Renal cortical epithelial cell (primary cell): ENCODE measurements around the gene MAN1C1. TPM values are rescaled to one million over a fixed set of nuclear protein-coding genes. Genes with fewer than 3 reads are reported as not detected.
"Not testable (repeated sequence)": the region's sequence is repeated elsewhere in the genome, so short reads cannot be mapped to it uniquely, and the experiment has no call there.

Experiments
- DNase-seq: peaks from one replicate; pipeline ENCODE4 v3.0.0-alpha.2; 2011; ENCODE audit warnings: low read depth
- total RNA-seq: library from RNA; depleted of rRNA; stranded (reverse); fragments of >200 nt; gene quantifications from 2 replicates; pipeline ENCODE4 v1.2.3, GENCODE V29; 2014

The MAN1C1 gene
- total RNA-seq, 1 donor from 2014 or later, result 0.10 TPM

DNA sequence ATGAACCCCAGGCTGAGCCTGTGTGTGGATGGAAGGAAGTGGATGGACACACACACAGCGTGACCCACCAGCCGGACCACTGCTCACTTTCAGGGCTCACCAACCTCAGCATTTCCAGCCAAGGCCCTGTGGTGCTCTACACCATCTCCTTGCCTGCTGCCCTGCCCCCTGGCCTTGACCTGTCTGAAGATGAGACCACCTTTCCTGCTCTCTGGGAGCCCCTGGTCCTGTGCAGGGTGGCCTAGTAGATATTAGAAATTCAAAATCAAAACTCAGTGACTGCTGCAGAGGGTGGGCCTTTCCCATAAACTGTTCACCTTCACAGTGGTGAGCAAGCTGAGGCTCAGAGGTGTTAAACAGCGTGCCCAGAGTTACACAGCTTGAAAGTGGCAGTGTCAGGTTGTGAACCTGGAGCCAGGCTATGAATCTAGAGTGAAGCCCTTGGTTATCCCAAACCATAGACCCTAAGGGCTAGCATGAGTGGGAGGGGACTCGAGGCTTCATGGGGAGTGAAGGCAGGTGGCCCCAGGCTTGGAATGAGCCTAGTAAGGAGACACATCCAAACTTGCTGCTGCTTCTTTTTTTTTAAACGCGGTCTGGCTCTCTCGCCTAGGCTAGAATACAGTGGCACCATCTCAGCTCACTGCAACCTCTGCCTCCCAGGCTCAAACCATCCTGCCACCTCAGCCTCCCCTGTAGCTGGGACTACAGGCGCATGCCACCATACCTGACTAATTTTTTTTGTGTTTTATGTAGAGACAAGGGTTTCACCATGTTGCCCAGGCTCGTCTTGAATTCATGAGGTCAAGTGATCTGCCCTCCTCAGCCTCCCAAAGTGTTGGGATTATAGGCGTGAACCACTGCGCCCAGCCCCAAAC is 41.5 kb downstream of the MAN1C1 start:
- no peak for DNase-seq

DNA sequence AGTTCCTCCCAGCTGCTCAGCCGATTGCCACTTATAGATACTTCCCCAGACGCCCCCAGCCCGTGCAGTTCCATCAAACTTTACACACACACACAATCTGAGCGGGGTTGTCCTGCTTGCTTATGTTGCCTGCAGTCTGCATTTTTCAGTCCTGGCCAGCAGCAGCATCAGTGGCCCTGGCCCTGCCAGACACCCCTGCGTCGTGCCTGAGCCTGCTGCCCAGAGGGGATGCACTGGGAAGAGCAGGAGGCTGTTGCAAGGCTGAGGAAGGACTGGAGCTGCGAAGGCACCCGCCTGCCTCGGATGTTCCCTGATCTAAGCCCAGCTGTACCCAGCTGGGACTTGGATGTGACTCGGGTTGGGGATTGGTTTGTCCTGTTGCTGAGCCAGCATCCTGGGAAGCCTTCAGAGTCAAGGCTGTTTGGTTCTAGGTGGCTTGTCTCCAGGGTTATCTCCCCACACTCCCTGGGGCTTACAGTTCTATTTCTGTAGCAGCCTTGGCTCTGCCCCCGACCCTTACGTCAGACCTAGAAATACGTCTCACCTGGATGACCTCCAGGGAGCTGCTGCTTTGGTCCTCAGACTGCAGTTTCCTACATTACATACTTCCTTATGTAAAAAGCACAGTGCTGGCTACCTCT is 42.3 kb downstream of the MAN1C1 start:
- no peak for DNase-seq

DNA sequence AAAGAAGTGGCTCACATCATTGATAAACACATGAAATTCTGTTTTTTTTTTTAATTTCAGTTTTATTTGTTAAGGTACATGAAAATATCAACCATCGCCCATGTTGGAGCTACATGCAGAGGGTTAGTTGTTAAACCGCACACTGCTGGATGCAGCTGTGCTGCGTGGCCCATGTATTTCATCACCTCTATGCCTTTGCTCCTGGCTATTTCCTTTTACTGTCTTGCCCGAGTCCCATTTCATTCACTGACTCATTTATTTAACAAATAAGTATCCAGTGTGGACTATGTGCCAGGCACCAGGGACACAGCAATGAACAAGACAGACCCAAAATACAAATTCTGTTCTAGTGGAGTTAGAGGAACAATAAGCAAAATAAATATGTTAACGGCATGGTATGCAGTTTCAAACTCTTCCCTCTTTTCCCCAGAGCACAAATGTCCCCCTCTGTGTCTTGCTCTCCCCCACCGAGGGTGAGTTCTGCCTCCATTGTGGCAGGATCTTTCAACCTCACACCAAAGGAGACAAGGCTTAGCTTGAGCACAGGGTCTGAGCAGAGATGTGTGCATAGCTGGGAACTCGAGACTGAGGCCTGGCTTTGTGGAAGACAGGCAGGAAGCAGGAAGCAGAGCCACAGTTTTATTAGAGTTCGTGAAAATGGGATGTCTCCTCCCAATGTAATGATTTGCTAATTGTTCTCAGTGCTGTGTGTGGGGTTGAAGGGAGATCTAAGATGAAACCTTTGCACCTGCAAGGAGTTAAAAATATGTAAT is 44.6 kb downstream of the MAN1C1 start:
- DNase-seq, result peak; percentile 29

DNA sequence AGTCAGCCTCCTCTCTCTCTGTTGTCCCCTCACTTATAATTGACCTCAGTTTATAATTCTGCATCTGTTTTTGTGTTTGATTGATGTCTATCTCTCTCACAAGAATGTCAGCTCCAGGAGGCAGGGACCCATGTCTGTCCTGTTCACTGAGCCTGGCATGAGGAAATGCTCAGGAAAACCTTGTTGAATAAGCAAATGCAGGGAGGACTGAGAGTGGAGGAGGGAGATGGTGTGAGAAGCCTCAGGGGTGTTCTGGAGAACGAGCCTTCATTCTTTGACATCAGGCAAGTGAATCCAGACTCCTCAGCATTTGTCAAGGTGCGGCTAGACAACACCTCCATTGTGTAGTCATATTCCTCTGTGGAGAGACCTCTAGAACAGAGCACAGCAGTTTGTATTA is 45.5 kb downstream of the MAN1C1 start:
- DNase-seq, result peak; percentile 14

DNA sequence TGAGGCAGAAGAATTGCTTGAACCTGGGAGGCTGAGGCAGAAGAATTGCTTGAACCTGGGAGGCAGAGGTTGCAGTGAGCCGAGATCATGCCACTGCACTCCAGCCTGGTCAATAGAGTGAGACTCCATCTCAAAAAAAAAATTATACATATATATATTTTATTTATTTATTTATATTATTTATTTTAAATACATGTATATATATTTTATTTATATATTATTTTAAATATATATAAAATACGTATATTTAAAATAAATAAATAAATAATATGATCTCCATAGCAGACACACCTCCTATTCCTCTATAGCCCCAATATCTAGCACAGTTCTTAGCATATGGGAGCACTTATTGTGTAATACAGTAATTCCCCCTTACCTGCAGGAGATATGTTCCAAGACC is 46.4 kb downstream of the MAN1C1 start:
- not testable (repeated sequence) for DNase-seq

DNA sequence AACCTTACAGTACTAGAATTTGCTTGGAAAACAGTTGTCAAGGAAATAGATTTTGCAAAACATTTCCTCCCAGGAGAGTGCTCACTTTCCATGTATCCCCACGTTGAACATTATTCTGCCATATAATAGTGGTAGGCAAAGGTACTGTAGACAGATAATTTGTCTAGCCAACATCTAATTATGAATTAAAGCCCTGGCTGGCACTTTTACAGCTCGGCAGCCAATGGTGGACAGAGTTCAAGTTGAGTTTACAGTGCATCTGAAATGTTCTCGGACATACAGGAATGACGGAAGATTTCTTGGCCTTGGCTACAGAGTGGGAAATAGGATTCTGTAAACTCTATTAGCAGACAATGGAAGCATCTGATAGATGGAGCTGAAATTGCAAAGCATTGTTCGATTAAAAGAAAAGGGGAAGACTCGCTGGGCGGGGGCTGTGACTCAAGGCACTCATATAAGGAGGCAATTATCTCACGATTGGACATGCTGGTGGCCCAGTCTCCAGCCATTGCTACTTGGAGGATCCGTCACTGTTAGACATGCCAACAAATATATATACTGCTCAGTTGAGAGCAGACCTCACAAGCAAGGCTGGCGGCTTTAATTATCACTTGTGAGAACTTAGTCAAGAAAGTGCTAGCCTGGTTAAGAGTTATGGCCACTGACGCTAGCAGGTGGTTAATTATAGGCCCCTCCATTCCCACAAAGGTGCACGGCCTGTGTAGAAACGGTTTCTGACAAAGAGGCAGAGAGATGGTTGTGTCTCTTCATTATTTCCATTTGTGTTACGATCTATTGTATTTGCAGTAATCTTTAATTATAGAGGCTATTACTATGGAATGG is 48.0 kb downstream of the MAN1C1 start:
- no peak for DNase-seq

DNA sequence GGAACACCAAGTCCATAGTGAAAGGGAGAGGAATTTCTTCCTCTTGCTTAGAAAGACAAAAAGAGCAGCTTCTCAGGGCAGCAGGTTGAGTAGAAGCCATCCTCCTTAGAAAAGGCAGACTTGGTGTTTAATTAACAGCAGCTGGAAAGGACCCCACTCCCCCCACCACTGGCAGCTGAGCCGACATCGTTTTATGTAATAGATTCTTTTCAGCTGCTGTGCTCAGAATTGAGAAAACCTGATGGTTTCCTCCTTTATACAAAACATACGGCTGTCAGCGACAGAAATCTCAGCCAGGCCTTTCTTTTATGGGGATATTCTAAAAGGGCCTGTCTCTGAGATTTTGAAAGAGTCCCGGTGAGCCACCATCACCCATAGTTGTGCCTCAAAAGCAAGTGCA is 49.9 kb downstream of the MAN1C1 start:
- no peak for DNase-seq

DNA sequence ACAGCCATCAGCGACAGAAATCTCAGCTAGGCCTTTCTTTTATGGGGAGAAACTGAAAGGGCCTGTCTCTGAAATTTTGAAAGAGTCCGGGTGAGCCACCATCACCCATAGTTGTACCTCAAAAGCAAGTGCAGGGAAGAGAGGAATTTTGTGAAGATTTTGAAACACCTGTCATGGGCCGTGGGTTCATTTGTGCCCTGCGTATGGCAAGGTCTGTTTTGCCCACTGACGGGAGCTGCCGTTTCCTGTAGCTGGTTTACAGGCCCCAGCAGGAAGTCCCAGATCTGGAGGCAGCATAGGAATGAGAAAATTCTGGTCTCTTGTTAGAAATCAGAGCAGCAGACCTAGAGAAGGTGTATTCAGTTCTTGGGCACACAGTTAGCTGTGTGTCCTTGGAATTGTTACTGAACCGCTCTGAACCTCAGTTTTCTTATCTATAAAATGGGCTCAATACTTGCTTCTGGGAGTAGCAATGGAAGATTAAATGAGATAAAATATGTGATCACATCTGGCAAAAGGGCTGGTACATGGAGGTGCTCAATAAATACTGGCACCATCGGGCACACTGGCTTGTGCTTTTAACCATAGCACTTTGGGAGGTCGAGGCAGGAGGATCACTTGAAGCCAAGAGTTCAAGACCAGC is 52.5 kb downstream of the MAN1C1 start:
- no peak for DNase-seq

DNA sequence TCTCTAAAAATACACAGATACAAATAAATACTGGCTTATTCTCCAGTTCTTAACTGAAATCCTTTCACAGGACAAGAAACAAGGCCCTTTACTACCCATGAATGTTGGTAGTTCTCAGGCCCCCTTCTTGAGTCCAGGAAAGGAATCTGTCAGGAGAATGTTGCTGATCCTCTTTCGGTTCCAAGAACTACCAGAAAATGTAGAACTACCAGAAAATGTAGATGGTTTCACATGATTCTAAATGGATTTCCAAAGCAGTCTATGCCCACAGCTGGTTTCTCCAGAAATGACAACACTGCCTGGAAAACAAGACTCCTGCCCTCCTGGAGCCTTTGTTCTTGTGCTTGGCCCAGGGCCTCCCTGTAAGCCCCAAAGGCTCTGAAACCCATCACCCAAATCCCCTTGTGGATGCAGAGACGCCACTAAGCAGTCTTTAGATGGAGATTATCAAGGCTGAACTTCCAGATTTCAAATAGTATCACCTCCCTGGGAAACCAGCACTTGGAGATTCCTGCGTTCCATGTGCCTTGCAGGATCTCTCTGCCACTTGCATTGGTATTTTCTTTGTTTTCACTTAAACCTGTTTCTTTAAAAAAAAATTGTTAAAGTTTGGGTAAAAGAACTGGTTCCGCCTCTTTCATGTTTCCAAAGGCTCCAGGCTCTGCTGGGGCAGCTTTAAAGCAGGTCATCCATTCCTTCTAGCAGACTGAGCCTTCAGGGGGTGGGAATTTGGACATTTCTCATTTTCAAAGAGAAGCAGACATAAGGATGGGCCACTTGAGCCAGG is 53.4 kb downstream of the MAN1C1 start:
- no peak for DNase-seq

DNA sequence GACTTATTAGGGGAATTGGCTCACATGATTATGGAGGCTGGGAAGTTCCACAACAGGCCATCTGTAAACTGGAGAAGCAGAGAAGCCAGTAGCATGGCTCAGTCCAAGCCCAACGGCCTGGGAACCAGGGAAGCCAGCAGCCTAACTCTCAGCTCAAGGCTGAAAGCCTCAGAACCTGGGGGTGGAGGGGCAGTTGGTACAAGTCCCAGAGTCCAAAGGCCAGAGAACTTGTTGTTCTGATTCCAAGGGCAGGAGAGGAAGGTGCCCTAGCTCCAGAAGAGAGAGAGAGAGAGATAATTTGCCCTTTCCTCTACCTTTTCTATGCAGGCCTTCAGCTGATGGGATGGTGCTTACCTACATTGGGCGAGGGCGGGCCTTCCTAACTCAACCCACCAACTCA is 55.3 kb downstream of the MAN1C1 start:
- DNase-seq, result no peak

DNA sequence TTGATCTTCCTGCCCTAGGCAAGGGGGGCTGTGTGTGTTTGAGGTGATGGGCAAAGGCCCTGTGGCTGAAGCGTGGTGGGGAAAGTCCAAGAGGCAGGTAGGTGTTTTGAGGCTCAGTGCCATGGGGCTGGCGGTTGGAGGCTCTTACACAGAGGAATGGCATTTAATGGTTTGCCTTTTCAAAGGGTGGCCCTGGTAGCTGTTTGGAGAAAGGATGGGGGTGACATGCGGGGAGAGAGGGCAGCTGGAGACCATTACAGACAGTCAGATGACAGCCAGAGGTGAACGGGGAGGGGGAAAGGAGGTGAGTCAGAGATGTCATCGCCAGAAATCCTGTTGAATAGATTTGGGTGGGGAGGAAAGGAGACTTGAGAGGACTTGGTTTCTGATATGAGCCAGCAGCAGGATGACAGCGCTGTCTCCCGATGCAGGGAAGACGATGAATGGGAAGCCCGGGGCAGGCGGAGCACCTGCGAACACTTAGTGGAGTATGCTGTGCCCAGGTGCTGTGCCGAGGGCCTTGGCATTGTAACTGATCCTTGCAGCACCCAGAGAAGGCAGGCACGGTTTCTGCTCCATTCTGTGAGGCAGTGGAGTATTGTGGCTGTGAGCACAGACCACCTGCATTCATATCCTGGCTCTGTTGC is 56.3 kb downstream of the MAN1C1 start:
- DNase-seq, result no peak

DNA sequence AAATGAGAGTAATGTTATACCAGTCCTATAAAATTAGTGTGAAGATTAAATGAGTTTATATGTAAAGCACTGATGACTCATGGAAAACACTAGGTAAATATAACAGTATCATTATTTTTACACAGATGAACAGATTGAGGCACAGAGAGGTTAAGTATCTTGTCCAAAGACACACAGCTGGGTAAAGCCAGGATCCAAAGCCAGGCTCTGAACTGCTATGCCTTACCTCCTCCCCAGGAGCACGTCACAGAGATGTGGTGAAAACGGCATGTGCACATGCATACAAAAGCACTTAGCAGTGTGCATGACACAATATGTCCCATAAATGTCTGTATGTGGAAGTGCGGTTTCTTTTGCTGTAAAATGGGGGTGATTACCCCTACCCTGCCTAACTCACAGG is 56.9 kb downstream of the MAN1C1 start:
- DNase-seq, result no peak

DNA sequence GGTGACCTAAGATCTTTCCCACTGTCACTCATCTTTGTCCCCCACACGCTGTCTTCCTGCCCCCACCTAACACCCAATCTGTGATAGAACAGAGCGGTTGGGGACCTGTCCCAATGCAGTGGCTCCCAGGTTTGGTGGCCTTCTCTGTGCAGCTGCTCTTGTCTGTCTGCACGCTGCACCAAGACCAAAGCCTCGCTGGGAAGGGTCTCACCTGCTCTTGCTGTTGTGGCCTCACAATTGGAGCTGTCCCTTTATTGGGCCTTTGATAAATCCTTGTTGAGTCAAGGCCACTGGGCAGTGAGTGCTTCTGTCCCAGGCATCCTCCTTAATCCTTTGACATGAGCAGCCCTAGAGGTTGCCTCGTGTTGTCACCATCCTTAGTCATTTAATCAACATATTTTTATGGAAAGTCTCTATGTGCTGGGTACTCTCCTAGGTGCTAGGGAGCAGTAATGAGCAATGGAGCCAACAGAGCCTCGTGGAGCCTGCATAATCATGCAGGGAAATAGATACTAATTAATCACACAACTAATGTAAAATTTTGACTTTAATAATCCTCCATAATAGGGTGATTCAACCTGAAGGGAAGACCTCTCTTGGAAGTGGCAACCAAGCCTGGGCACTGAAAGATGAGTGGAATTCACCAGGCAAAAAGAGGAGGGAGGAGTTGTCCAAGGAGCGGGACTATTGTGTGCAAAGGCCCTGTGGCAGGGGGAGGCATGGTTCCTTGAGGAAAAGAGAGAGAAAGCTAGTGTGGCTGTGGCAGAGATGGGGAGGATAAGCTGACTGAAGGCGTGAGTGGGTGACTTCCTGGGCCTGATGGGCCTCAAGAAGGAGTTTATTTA is 57.6 kb downstream of the MAN1C1 start:
- no peak for DNase-seq

DNA sequence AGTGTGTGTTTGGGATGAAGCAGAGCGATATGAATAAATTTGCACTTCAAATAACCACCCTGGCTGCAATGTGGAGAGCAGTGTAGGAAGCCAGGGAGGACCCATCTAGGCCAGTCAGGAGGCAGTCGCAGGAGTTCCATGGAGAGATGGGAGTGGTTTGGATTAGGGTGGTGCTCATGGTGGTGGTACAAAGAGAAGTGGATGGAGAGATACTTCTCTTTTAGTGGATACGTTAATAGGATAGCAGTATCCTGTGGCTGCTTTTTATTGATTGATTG is 58.2 kb downstream of the MAN1C1 start:
- no peak for DNase-seq

DNA sequence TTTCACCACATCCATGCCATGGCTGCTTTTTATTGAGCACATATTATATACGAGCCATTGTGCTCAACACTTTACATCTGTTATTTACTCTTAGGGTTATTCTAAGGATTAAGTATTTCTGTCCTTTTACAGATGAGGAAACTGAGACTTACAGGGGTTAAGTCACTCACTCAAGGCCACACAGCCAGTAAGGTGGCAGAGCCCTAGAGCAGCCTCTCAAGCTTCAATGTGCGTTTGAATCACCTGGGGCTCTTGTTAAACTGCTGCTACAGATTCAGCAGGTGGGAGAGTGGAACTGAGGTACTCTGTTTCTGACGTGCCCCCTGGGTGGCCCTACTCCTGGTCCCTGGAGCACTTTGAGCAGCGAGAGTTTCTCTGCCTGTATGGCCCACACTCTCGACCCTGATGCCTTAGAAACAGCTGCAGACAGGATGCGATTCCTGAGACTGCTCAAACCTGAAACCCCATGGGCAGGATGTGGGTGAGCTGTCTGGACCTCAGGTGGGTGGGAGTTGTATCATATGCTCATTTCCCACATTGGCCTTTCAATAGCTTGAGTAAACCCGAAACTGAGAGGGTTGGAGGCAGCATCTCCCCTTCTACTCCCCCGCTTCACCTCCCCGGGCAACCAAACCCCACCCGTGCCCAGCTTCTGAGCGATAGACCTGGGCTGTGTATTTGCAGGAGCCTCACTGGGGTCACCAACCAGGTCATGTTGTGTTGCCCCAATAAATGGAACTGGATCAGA is 59.3 kb downstream of the MAN1C1 start:
- DNase-seq, result no peak

DNA sequence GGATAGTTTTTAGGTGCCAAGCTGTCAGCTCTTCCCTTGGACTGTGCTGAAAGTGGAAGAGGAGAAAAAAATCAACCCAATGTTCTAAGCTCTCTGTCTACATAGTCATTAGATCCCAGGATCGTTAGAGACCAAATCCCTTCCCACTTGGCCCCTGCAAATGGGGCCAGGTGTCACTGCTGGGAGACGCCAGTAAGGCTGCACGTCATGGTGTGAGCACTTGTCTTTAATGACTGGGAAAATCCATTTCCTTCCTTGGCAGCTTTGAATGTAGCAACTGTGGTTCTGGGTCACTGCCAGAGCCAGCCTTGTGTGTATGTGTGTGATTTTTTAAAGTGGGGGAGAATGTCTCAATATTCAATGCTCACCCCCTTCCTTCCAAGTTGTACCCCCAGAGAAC is 59.9 kb downstream of the MAN1C1 start:
- DNase-seq, result peak; percentile 68

DNA sequence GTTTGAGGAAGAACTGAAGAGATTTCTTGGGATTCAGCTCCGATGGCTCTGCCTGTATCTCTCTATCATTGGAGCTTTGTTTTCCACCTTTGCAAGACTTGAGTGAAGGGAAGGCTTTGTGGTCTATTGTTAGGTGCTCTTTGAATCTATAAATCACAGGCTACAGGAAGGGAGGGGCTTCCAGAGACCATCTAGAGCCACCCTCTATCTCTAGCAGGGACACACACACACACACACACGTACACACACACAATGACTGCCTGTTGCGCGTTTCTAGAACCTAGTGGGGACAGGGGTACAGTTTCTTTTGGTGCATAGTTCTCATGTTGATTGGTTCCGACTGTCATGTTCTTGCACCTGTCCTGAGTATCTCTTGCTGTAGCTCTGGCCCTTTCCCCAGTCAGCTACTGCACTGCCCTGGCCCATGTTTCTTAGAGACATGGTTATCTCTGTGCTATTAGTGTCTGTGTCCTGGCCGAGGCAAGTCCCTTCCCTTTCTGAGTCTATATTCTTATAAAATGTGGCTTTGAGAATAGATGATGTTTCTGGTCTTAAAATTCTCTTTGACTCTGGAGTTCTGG is 60.7 kb downstream of the MAN1C1 start:
- no peak for DNase-seq

DNA sequence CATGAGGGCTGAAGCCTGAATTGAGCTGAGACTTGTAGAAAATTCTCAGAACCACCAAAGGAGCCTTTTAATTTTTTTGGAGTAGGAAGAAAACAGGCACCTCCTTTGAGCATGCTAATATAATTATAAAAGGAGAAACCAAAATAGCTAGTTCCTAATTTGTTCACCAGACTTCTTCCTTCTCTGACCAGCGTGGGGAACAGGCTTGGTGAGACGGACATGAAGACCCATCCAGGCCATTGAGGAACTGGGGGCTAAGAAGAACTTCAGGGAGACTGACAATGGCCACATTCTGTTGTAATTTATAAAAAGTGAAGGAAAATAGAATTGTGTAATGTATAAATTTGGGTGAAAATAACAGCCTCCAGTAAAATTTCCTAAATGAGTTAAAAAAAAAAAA is 62.6 kb downstream of the MAN1C1 start:
- no peak for DNase-seq
